Breast epithelium (tissue), 3 donors: ENCODE data around the gene COMMD1.

Source experiments
- CTCF ChIP-seq, 3 donors: fragments of 450-650 bp; IDR thresholded peaks; one replicate each; pipeline ENCODE4 v1.5.1; 2016 to 2017; ENCODE audit warnings: antibody characterized with exemption in 3 of 3, mild to moderate bottlenecking in 3 of 3, moderate library complexity in 3 of 3
- POLR2A ChIP-seq: fragments of 450-650 bp; IDR thresholded peaks from one replicate; pipeline ENCODE4 v1.6.1; 2016; ENCODE audit warnings: antibody characterized with exemption, mild to moderate bottlenecking, moderate library complexity

- no peak for TF ChIP-seq CTCF (IDR thresholded peaks at IDR 0.05)
- no peak for TF ChIP-seq POLR2A
These were observed 95.1 kb downstream of the COMMD1 start for GRCh38 chr2:62000538-62000937.
